Nephron progenitor cell (in vitro differentiated cells): ENCODE results near the gene PLA2G2F.

ENCODE experiments used
- DNase-seq: peaks from one replicate; pipeline ENCODE4 v3.0.0; 2021
- H3K27ac Mint-ChIP-seq: 2 replicates; pipeline ENCODE4 v1.8.0; 2021; ENCODE audit warnings: mild to moderate bottlenecking, moderate library complexity, mixed read lengths
- H3K27me3 Mint-ChIP-seq: 2 replicates; pipeline ENCODE4 v1.8.0; 2021; ENCODE audit warnings: mild to moderate bottlenecking, low read depth, mixed read lengths; ENCODE audit not compliant: poor library complexity
- H3K36me3 Mint-ChIP-seq: 2 replicates; pipeline ENCODE4 v1.8.0; 2021; ENCODE audit warnings: low read depth, mixed read lengths
- H3K4me1 Mint-ChIP-seq: 2 replicates; pipeline ENCODE4 v1.8.0; 2021; ENCODE audit warnings: mixed read lengths
- H3K4me3 Mint-ChIP-seq: 2 replicates; pipeline ENCODE4 v1.8.0; 2021; ENCODE audit warnings: mild to moderate bottlenecking, moderate library complexity, mixed read lengths
- H3K9me3 Mint-ChIP-seq: 2 replicates; pipeline ENCODE4 v1.8.0; 2021; ENCODE audit warnings: mild to moderate bottlenecking, moderate library complexity, mixed read lengths
- CTCF ChIP-seq: fragments of 200-600 bp; sonication (generic); IDR thresholded peaks from 2 replicates; pipeline ENCODE4 v1.5.0; 2021; ENCODE audit warnings: antibody characterized with exemption

The PLA2G2F gene

GRCh38 chr1:20189664-20190063 is 50.5 kb downstream of the PLA2G2F start:
- Mint-ChIP-seq H3K27ac (no peak overlapping the region), H3K27me3 (peaks cover 3% of the 10 kb centered on the region), H3K36me3 (no peaks in the 10 kb centered on the region), H3K9me3 (no peaks in the 10 kb centered on the region), H3K4me1 (peaks cover 53% of the 10 kb centered on the region), H3K4me3 (no peak overlapping the region)
- DNase-seq, result no peak
- no peak for TF ChIP-seq CTCF

- Mint-ChIP-seq H3K36me3 (no peaks in the 10 kb centered on the region), H3K9me3 (no peaks in the 10 kb centered on the region), H3K4me3 (no peak overlapping the region), H3K4me1 (peaks cover 45% of the 10 kb centered on the region), H3K27ac (no peak overlapping the region), H3K27me3 (peaks cover 5% of the 10 kb centered on the region)
- DNase-seq, result no peak
- no peak for TF ChIP-seq CTCF
These were observed 51.4 kb downstream of the PLA2G2F start for GRCh38 chr1:20190256-20191160.

- DNase-seq, result no peak
These were observed 52.2 kb downstream of the PLA2G2F start for GRCh38 chr1:20191266-20191825.

GRCh38 chr1:20192364-20192763 is 53.2 kb downstream of the PLA2G2F start:
- Mint-ChIP-seq H3K4me3 (no peak overlapping the region), H3K27ac (no peak overlapping the region), H3K27me3 (peaks cover 9% of the 10 kb centered on the region), H3K4me1 (peaks cover 32% of the 10 kb centered on the region), H3K36me3 (no peaks in the 10 kb centered on the region), H3K9me3 (no peaks in the 10 kb centered on the region)
- TF ChIP-seq CTCF, result no peak
- DNase-seq, result no peak

More at GRCh38 chr1:20191266-20191825, 52.2 kb downstream of the PLA2G2F start:
- no peaks in the 10 kb centered on the region for H3K36me3 Mint-ChIP-seq
- peaks cover 42% of the 10 kb centered on the region for H3K4me1 Mint-ChIP-seq
- no peaks in the 10 kb centered on the region for H3K9me3 Mint-ChIP-seq
- H3K4me3 Mint-ChIP-seq, result no peak overlapping the region
- H3K27me3 Mint-ChIP-seq, result peaks cover 5% of the 10 kb centered on the region
- H3K27ac Mint-ChIP-seq, result no peak overlapping the region
- TF ChIP-seq CTCF, result no peak

GRCh38 chr1:20192871-20193411 is 53.8 kb downstream of the PLA2G2F start:
- Mint-ChIP-seq H3K27me3 (peaks cover 9% of the 10 kb centered on the region), H3K4me1 (peaks cover 26% of the 10 kb centered on the region), H3K36me3 (no peaks in the 10 kb centered on the region), H3K4me3 (no peak overlapping the region), H3K9me3 (no peaks in the 10 kb centered on the region), H3K27ac (no peak overlapping the region)
- TF ChIP-seq CTCF, result no peak
- DNase-seq, result no peak
